DND-41 (cell line): Measurements from ENCODE around the gene CEP164.

Experiments
- ATAC-seq: fragments of 200-7000 bp; cut with Tn5 transposase; 3 replicates; pipeline ENCODE4 v1.9.1; 2021; ENCODE audit warnings: low read depth; ENCODE audit not compliant: insufficient read depth
- DNase-seq: peaks from one replicate; pipeline ENCODE4 v3.0.0-alpha.2; 2020
- H2AFZ ChIP-seq: 2 replicates; pipeline ENCODE4 v1.6.0; 2012; ENCODE audit warnings: low read depth, low read length
- H3K27ac ChIP-seq: 2 replicates; pipeline ENCODE4 v1.5.1; 2012; ENCODE audit warnings: low read length, inconsistent platforms
- H3K27me3 ChIP-seq: fragments of 200-600 bp; sonication (generic); 2 replicates; pipeline ENCODE4 v1.6.0; 2012; ENCODE audit warnings: low read length, mild to moderate bottlenecking, inconsistent platforms; ENCODE audit not compliant: insufficient read depth, poor library complexity
- H3K36me3 ChIP-seq: 2 replicates; pipeline ENCODE4 v1.5.1; 2012; ENCODE audit warnings: low read length, inconsistent platforms; ENCODE audit not compliant: insufficient read depth
- H3K4me1 ChIP-seq: 2 replicates; pipeline ENCODE4 v1.5.1; 2012; ENCODE audit warnings: mild to moderate bottlenecking, low read length; ENCODE audit not compliant: insufficient read depth
- H3K4me2 ChIP-seq: 2 replicates; pipeline ENCODE4 v1.6.0; 2012; ENCODE audit warnings: mild to moderate bottlenecking, moderate library complexity, low read length, inconsistent platforms; ENCODE audit not compliant: insufficient read depth
- H3K4me3 ChIP-seq, 2 experiments: fragments of 200-600 bp in 1 of 2; shearing (Covaris generic) in 1 of 2; 2 replicates each; pipeline ENCODE4 v1.5.1; 2012 to 2016; ENCODE audit warnings: inconsistent platforms in 2 of 2, low read length in 2 of 2, mild to moderate bottlenecking in 2 of 2, low read depth in 1 of 2, moderate library complexity in 1 of 2
- H3K79me2 ChIP-seq: 2 replicates; pipeline ENCODE4 v1.6.0; 2012; ENCODE audit warnings: low read length, inconsistent platforms; ENCODE audit not compliant: insufficient read depth
- H3K9ac ChIP-seq: 2 replicates; pipeline ENCODE4 v1.6.0; 2012; ENCODE audit warnings: low read depth, mild to moderate bottlenecking, inconsistent platforms, low read length, moderate library complexity
- H3K9me3 ChIP-seq: 2 replicates; pipeline ENCODE4 v1.5.1; 2012; ENCODE audit warnings: low read length, moderate library complexity, mild to moderate bottlenecking, inconsistent platforms; ENCODE audit not compliant: insufficient read depth, severe bottlenecking
- H4K20me1 ChIP-seq: 2 replicates; pipeline ENCODE4 v1.6.0; 2012; ENCODE audit warnings: low read length; ENCODE audit not compliant: insufficient read depth
- CTCF ChIP-seq: IDR thresholded peaks from 2 replicates; pipeline ENCODE4 v1.5.1; 2012; ENCODE audit warnings: borderline replicate concordance, low read length, moderate library complexity, mild to moderate bottlenecking; ENCODE audit not compliant: poor library complexity, severe bottlenecking; ENCODE audit errors: extremely low read depth
- EZH2 ChIP-seq: IDR thresholded peaks from 3 replicates; pipeline ENCODE4 v1.6.1; 2012; ENCODE audit warnings: borderline replicate concordance, low read depth, mild to moderate bottlenecking, moderate library complexity, low read length, inconsistent platforms; ENCODE audit not compliant: severe bottlenecking

CEP164 gene

GRCh38 chr11:117427356-117427874, 99.8 kb downstream of the CEP164 start:
- Histone ChIP-seq H3K27me3 (no peaks in the 10 kb centered on the region), H3K79me2 (no peaks in the 10 kb centered on the region), H3K36me3 (0 out of 2 replicates have a peak, but pooled peaks cover 5% of the 10 kb centered on the region), H3K27ac (no peak overlapping the region), H3K4me3 (no peak overlapping the region), H3K4me1 (no peaks in the 10 kb centered on the region), H4K20me1 (peaks cover 2% of the 10 kb centered on the region; the same call in 1 of the 2 replicates), H2AFZ (no peak overlapping the region), H3K9me3 (no peaks in the 10 kb centered on the region), H3K4me2 (no peak overlapping the region), H3K9ac (no peak overlapping the region)
- no peak for TF ChIP-seq EZH2
- TF ChIP-seq CTCF = no peak
- DNase-seq = no peak
- no peak for ATAC-seq

- 0 out of 2 replicates have a peak, but pooled peaks cover 5% of the 10 kb centered on the region for H3K36me3 ChIP-seq
- DNase-seq = no peak
- no peaks in the 10 kb centered on the region for H3K9me3 ChIP-seq
- H3K79me2 ChIP-seq = no peaks in the 10 kb centered on the region
- no peak overlapping the region for H3K4me2 ChIP-seq
- ATAC-seq = no peak
- TF ChIP-seq EZH2 (no peak), CTCF (no peak)
- no peak overlapping the region for H2AFZ ChIP-seq
- no peaks in the 10 kb centered on the region for H3K27me3 ChIP-seq
- H4K20me1 ChIP-seq = peaks cover 2% of the 10 kb centered on the region; the same call in 1 of the 2 replicates
- no peaks in the 10 kb centered on the region for H3K4me1 ChIP-seq
- no peak overlapping the region for H3K4me3 ChIP-seq
- no peak overlapping the region for H3K27ac ChIP-seq
- H3K9ac ChIP-seq = no peak overlapping the region
These were observed 100.7 kb downstream of the CEP164 start for GRCh38 chr11:117428186-117428855.

- DNase-seq (no peak), ATAC-seq (no peak)
- no peak overlapping the region for H3K9ac ChIP-seq
- TF ChIP-seq EZH2 (no peak), CTCF (no peak)
- no peak overlapping the region for H3K4me3 ChIP-seq
- peaks cover 2% of the 10 kb centered on the region; the same call in 1 of the 2 replicates for H4K20me1 ChIP-seq
- H3K4me1 ChIP-seq = no peaks in the 10 kb centered on the region
- H3K4me2 ChIP-seq = no peak overlapping the region
- H2AFZ ChIP-seq = no peak overlapping the region
- H3K27ac ChIP-seq = no peak overlapping the region
- H3K36me3 ChIP-seq = 0 out of 2 replicates have a peak, but pooled peaks cover 5% of the 10 kb centered on the region
- H3K79me2 ChIP-seq = no peaks in the 10 kb centered on the region
- no peaks in the 10 kb centered on the region for H3K9me3 ChIP-seq
- H3K27me3 ChIP-seq = no peaks in the 10 kb centered on the region
These were observed 101.2 kb downstream of the CEP164 start for GRCh38 chr11:117428856-117429229.
